ENCODE results near the gene WSCD2.

WSCD2 gene

DNA sequence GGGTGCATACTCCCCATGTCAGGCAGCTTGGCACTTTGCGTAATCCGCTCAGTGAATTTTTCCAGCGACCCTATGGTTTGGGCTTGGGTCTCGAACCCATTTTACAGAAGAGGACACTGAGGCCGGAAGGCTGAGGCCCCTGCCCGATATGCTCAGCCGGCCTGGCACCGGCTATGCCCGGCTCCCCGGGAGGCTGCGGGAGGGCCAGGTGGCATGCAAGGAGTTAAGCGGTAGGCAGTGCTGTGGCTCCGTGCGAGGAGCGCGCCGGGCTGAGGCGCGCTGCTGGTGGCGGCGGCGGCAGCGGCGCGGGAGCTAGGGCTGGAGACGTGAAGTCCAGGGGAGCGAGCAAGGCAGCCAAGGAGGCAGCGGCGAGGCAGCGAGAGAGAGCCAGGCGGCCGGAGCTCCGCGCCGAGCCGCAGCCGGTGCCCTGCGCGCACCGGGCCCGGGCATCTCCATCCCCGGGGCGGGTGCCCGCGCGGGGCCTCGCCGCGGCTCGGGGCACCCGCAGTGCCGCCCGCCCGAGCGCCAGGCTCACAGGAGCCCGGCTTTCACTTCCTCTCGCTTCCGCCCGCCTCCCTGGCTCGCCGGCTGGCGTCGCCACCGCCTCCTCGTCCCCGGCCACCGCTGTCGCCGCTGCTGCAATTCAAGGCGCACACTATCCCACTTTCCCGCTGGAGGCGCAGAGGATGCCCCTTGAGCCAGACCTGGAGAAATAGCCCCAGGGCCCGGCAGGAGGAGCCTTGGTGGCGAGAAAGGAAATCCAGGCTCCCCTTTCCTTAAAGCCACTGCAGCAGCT lies at the start of gene WSCD2:
WSCD2 (plus strand) TSS at position 272 of the 796 bp plus-strand sequence. CDS start 66,545 bp downstream, outside the sequence.
- no peak for DNase-seq

DNA sequence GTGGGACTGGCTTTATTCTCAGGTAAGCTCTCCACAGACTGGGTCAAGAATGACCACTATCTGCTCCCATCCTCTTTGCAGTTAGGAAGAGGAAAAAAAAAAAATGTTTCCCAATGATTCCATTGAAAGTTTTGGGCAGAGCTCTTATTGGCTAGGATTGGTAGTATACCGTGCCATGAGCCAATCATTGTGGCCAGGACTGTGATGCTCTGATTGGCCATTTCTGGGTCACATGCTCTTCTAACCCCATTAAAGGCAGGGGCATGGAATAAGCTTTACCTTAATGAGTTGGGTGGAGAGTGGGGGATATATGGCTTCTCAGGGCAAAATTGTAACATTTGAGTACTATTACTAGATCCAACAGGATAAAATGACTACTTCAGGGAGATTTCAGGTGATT lies 49.4 kb upstream of the WSCD2 start:
- DNase-seq, result no peak

DNA sequence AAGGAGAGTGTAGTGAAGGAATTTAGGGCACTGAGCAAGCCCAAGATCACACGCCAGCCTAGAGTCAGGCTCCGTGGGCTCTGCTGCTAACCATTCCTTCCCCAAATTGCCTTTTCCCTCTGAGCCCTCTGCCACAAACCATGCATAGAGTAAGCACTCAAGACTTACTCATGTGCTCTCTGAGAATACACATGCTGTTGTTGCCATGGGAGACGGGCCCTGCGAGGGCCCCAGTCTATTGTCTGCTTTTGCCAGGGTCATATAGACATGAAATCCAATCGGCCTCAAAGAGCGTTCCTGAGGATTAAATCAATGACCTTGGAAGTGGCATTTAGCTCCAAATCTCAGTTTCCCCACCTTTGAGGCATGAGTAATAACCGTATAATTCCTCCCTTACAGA lies 48.7 kb upstream of the WSCD2 start:
- DNase-seq, result no peak

DNA sequence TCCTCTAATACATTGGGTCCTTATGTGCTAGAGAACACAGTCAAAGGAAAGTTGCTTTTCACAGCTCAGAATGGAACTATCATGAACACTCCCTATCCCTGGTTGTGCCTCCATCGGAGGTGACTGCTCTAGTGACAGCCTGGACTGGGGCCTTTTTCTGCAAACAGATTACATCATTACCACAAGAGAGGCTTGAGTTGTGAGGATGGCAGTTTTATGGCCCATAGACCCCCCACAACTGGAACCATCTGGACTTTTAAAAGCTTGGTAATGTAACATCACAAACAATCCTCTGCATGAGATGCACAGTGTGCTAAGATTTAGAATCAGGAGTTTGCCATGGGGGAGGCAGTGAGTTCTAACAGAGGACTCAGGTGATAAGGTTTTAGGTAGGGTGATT lies 46.6 kb upstream of the WSCD2 start:
- DNase-seq, result no peak

DNA sequence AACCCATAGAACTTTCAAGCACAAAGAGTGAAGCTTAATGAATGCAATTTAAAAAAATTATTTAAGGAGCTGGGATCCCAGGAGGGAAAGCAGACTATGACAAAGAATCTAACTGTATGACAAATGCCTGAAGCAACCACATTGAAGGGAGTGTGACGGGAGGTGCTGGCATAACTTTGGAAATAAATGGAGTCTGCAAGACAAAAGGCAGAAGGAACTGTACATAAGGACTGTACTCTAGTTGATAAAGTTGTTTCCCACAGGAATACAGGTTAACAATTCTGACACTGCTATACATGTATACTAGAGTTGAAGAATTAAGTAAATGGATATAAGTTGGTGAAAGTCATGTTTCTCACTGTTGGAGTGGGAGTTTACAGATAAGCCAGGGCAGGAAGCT lies 41.2 kb upstream of the WSCD2 start:
- no peak for DNase-seq

DNA sequence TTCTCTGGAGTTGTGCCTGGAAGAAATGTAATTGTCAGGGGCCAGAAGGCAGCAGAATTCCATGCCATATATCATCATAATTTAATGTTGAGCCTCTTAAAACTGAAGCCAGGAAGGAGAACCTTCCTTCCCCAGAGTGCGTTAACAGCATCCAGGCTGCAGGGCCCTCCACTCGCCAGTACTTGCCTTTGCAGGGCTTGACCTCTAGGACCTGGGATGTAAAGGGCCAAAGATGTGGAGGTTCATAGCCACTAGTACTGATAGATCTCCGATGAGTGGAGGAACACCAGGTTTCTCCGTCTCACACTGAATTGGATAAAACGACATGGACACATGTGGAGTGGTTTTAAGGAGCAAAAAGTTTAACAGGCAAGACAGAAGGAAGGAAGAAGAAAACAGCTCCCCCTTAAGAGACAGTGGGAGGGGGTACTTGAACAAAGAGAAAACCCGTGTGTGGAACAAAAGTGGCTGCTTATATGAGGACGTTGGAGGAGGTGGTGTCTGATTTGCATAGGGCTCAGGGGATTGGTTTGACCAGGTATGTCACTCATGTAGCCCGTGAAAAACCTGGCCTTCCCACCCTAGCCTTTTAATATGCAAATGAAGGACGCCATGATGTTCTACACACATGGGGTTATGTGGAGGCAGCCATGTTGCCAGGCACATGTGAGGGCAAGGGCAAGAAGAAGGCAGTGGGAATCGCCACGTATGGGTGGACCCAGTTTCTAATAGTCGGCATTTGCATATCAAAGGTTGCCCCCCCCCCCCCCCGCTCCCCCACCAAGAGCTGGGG lies 38.8 kb upstream of the WSCD2 start:
- DNase-seq, result no peak

DNA sequence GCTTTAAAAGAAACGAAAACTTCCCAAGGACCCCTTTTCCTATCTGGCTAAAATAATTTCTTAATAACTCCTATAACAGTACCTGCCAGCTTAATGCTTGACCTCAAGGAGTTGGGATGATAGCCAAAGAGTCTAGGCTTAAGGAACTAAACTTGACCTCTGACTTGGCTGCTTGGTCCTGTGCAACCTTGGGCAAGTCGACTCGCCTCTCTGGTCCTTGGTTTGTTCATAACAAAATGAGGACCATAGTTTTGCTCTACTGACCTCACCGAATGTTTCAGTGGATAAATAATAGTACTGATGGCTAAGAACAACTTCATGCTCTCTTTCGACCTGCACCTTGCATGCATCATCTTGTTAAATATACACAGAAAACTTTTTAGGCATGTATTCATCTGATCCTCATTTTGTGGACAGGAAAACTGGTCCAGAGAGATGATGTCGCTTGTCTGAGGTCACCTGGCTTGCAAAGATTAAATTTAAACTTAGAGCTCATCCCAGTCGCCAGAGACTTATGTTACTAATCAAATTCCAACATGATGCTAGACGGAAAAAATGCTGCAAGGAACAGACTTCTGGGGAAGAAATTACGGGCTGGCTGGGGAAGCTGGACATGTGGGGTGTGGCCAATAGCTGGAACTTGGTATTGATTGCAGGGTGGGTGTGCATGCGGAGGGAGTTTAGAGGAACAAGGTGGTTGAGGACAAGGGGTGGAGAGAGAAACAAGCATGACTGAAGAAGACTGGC lies 38.0 kb upstream of the WSCD2 start:
- DNase-seq, result no peak

DNA sequence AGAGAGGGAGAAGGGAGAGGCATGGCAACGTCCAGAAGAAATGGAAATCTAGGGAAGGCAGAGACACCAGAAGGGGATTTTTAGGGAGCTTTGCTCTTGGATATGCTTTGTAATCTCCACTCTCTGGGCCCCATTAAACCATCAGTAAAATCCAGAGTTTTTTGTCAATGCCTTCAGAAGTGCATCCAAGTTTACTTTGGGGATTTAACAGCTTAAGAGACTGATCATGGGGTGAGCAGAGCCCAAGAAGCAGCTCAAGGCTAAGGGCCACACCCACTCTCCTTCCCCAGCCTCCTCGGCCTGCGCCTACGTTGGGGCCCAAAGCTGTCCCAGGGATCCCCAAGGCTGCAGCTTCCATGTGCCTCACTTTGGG lies 37.4 kb upstream of the WSCD2 start:
- DNase-seq, result no peak

DNA sequence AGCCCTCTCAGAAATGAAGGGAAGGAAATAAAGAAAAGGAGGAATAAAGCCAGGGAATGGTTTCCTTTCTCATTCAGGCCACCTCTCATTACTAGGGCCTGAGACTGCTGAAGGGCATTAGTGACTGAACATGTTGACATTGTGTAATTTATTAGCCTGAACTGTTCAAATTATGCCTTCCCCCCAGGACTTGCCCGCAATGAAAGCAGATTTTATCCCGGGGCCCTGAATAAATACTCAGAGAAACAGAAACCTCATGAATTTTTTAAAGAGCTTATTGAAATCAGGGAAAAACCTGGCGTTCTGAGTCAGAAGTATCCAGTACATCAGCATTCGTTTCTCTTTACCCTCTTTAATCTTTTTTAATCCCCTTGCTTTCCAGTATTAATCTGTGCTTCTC lies 35.9 kb upstream of the WSCD2 start:
- DNase-seq, result no peak

DNA sequence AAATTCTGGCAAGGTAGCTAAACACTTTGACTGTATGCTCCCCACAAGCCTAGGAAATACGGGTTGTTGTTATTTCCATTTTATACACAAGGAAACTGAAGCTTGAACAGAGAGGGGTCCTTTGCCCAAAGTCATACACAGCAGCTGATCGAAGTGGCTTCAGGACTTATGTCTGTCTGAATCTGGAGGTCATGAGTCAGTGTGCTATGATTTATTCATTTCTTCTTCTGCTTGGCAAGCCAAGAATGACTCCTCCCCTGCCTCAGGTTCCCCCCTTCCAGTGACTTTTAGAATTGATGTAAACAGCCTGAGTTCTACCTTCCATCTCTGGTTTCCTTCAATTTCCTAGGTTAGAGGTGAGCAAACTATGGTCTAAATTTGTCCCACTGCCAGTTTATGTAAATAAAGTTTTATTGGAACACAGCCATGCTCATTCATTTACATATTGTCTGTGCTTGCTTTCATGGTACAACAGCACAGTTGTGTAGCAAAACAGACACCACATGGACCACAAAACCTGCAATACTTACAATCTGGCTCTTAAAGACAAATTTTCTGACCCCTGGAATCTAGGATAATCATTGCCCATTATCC lies 34.9 kb upstream of the WSCD2 start:
- DNase-seq, result no peak

DNA sequence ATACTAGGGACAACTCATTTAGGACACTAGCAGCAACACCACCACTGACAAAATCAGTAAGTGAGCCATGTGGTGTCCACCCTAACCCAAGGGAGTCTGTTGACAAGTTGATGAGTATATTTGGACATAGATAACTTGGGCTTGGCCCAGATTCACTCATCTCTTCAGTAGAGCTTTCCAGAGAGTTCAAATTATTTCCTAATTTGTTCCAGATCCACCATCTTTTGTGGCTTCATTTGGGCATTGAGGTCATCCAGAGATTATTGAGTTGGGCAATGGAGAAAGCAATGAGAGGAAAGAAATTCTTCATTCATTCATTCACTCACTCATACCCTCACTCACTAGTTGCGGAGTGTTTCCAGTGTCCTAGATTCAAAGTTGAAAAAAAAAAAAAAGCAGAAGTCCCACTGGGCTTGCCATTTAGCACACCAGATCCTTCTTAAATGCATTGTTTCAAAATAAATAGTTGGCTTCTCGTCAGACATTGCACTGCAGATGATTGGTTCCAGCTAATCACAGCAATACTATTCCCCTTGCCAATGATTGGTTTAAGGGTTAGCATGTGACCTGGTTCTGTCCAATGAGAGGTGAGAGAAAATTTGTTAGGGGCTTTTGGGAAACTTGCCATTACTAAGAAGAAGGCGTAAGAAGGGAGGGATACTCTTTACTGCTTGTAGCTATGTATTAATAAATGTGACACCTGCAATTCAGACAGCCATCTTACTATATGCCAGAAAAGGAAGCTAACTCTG lies 31.8 kb upstream of the WSCD2 start:
- DNase-seq, result no peak

DNA sequence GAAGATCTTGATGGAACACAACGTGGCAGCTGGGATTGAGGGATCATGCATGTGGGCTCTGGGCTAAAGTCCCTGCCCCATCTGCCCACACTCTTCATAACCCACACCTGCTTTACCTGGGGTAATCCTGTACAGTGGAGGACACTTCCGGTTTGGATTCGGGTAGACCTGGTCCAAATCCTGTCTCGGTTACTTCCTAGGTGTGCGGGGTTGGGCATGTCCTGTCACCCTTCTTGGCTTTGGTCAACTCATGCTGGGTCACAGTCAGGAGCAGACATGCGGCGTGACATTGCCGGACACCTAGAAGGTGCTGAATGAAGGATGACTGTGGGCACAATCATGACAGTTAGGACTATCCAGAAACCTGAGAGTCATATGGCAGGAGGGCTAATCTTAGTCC lies 30.7 kb upstream of the WSCD2 start:
- no peak for DNase-seq

DNA sequence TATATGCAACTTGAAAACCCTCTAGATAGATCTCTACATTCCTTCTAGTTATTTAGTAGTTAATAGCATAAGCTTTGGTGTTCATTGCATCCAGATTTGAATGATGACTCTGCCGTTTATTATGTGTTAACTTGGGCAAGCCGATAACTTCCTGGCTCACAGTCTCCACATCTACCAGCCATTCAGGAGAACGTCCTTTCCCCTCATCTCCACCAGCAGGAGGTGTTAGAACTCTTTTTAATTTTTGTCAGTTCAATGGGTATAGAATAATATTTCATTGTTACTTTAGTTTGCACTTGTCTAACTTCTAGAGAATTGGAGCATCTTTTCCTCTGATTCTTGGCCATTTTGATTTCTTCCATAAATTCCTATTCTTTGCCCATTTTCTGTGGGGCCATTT lies 30.0 kb upstream of the WSCD2 start:
- no peak for DNase-seq

DNA sequence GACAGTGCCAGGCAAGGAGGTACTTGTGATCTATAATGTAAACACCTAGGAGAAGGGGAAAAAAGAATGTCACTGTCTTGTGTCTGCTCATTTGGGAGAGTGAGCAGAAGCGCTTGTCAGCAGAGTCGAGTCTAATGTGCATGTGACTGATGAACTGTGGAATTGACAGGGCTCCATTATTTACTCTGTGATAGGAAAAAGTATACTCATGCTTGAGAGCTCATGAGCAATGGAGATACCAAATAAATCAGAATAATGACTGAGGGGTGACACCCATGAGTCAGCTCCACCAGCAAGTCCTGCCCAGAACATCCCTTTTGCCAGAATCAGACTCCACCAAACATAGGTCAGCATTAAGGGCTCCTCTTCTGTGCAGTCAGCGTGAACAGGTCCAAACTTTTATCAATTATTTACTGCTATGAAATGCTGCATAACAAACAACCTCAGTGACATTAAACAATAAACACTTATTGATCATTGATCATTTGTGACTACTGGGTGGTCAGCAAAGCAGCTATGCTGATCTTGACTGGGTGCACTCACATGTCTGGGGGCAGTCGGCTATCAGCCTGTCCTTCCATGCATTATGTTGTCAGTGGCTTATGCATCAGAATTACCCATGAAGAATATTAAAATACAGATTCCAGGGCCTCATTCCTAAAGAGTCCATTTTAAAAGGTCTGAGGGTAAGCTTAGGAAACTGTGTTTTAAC lies 29.2 kb upstream of the WSCD2 start:
- DNase-seq, result no peak

DNA sequence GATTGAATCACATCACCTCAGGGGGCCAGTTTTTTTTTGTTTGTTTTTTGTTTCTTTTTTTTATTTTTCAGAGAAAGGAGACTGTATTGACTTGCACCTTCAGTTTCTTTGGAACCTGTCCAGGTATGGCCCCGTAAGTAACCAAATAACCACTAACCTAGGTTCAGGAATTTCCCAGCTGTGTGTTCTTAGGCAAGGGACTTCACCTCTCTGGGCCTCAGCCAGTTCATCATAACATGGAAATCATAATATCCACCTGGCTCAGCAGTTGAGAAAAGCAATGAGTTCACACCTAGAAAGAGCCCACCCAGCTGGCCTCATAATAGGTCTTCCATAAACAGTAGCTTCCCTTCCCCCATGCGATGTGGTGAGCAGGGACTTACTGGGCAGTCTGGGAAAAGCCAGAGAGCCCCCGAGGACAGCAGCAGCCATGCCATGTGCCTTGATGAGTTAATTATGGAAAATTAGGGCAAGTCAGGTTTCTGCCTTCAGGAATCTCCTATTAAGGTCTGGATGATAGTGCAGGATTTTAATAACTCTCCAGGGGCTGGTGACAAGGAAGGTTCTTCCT lies 27.4 kb upstream of the WSCD2 start:
- DNase-seq, result no peak

DNA sequence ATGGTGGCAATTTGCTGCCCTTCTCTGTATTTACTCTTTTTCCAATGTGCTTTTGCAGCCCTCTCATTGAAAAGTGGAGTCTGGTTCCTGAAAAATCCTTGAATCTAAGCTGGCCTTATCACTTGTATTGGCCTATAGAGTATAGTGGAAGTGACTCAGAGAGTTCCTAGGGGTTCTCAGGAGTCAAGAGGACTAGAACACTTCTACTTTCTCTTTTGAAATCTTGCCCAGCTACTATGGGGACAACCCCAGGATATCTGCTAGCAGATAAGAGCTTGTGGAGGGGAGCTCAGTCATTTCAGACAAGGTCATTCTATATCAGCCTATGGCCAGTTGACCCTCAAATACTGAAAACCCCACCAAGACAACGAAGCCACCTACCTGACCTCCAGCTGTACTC lies 26.7 kb upstream of the WSCD2 start:
- DNase-seq, result no peak

DNA sequence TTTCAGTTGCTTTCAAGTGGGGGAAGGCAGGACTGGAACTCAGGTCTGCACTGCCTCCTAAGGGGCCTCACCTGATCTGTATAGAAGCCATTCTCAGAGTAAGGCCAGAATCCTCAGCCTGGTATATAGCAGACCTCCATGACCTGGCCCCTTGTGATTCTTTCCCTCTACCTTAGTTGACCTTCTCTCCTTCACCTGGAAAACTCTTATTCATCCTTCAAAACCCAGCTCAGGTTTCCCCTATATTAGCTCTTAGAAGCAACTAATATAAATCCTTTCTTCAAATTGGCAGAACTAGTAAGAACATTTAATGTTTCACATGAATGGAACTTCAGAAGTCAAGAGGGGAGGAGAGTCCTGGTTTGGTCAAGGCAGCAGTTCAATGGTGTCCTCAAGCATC lies 26.0 kb upstream of the WSCD2 start:
- DNase-seq, result no peak

DNA sequence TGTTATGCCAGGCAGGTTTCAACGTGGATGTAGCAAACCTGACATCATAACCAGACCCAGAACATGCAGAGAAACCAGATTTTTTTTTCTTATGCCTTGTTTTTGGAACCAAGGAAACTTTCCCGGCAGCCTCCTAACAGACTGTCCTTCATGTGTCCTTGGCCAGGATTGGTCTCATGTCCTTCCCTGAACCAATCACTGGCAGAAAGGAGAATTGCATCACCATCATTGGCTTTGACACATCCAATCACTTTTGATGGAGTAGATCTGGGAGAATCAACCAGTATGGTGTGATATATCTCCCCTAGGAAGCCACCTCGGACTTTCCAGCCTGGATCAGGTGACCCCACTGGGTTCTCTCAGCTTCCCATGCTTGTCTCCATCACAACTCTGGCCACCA lies 25.6 kb upstream of the WSCD2 start:
- no peak for DNase-seq

DNA sequence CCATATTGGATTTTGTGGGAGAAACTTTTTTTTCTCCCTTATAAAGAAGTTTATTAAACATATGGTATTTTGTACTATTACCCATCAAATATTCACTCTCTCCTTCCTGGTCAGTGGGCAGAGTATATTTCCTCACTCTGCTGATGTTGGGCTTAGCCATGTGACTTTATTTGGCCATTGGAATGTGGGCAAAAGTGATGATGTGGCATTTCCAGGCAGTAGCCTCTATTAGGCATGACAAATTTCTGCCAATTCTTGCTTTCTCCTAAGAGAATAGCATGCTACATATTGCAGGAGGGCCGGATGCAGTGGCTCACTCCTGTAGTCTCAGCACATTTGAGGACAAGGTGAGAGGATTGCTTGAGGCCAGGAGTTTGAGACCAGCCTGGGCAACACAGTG lies 24.4 kb upstream of the WSCD2 start:
- DNase-seq, result no peak

DNA sequence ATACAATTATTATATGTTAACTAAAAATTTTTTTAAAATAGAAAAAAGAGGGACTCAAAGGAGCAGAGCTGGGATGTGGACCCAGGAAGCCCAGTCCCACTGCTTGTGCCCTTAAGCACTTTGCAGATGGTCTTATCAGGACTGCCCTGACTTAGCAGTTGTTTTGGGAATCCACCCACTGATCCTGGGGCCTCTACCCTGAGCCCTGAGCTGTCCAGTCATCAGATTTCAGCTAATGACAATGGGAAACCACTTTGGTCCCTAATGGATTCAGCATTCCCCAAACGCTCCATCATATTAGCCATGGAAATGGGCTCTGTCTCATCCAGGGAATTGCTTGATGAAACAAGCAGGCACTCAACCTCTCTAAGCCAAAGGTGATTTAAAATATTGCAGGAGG lies 22.5 kb upstream of the WSCD2 start:
- no peak for DNase-seq

DNA sequence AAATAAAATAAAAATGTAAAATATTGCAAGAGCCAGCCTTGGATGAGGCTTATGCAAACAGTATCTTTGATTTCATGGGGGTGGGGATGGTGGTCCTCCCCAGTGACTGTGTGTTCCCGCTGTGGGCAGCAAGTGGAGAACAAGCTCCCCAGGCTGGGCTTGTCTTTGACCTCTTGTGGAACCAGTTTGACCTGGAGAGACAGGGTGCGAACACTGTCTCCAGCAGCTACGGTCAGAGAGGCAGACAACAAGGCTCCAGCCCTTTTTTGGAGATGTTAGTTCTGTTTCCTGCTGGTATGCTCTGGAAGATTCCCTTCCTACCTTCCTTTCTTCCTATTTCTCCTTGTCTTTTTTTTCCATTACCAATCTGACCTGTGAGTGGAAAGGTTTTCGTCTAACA lies 21.8 kb upstream of the WSCD2 start:
- no peak for DNase-seq

DNA sequence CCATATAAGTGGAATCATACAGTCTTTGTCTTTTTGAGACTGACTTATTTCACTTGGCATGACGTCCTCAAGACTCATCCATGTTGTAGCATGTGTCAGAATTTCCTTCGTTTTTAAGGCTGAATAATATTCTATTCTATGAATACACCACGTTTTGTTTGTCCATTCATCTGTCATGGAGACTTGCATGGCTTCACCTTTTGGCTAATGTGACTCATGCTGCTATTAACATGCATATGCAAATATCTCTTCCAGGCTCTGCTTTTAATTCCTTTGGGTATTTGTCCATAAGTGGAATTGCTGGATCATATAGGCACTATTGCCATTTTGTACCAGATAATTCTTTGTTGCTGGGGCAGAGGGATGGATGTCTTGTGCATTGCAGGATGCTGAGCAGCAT lies 19.6 kb upstream of the WSCD2 start:
- DNase-seq, result no peak

Measured in SHP77 treated with DMSO at 0.1 percent for 48 hours (cell line).